Measurements from ENCODE around the gene PHC2. TPM values are rescaled to one million over a fixed set of nuclear protein-coding genes. Genes with fewer than 3 reads are reported as not detected.

PHC2 gene
- total and polyA plus RNA-seq, 2 of the 13 experiments (the other 11 are each of a cell fraction or from before 2014, with no cell fraction given) = 52.5 to 84.9 TPM

DNA sequence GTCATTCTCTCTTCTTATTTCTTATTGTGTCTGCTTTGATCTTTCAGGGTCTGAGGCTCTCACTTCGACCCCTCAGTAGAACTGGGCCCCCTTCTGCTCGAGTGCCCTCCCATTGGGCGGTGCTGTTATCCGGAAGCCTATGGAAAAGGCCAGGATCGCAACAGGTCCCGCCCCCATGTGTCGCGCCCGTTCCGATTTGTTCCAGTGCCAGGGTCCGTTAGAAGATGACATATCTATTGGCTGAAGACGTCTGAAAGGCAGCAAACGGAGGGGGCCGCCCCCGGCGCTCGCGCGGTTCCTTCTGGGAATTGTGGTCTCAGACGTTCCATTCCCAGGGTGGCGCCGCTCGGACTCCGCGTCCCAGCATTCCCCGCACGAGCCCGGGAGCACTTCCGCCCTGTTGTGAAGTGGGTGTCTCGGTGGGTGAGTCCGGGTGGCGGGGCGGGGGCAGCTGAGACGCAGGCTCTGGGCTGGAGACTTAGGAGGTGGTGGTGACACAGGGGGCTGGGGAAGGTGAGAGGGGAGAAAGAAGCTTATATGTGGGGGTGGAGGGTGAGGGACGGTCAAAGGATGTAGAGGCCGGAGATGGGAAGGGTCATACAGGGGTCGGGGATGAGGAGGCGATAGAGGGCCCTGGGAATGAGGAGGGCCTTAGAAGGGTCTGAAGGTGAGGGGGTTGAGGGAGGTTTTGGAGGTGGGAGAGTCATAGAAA is 41.5 kb upstream of the PHC2 start, which contains the start of gene ZSCAN20 (continued):
- TF ChIP-seq, protein P1, sequence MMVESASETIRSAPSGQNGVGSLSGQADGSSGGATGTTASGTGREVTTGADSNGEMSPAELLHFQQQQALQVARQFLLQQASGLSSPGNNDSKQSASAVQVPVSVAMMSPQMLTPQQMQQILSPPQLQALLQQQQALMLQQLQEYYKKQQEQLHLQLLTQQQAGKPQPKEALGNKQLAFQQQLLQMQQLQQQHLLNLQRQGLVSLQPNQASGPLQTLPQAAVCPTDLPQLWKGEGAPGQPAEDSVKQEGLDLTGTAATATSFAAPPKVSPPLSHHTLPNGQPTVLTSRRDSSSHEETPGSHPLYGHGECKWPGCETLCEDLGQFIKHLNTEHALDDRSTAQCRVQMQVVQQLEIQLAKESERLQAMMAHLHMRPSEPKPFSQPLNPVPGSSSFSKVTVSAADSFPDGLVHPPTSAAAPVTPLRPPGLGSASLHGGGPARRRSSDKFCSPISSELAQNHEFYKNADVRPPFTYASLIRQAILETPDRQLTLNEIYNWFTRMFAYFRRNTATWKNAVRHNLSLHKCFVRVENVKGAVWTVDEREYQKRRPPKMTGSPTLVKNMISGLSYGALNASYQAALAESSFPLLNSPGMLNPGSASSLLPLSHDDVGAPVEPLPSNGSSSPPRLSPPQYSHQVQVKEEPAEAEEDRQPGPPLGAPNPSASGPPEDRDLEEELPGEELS (CRISPR knock-in tag; IDR thresholded peaks at IDR 0.05) = no peak
- TF ChIP-seq PAWR (CRISPR knock-in tag; IDR thresholded peaks at IDR 0.05; ENCODE audit: borderline replicate concordance) = no peak
- no peak for TF ChIP-seq ONECUT2 (CRISPR knock-in tag; IDR thresholded peaks at IDR 0.05)
- peak; percentile 58; the same call in 1 of the 2 replicates for TF ChIP-seq KDM5B (CRISPR knock-in tag; IDR thresholded peaks at IDR 0.05; ENCODE audit: borderline replicate concordance)
- no peak for TF ChIP-seq FOXO1 (CRISPR knock-in tag; IDR thresholded peaks at IDR 0.05)
- peak; percentile 65; the same call in 1 of the 2 replicates for TF ChIP-seq ZNF335 (CRISPR knock-in tag; IDR thresholded peaks at IDR 0.05)
- TF ChIP-seq, protein P2, sequence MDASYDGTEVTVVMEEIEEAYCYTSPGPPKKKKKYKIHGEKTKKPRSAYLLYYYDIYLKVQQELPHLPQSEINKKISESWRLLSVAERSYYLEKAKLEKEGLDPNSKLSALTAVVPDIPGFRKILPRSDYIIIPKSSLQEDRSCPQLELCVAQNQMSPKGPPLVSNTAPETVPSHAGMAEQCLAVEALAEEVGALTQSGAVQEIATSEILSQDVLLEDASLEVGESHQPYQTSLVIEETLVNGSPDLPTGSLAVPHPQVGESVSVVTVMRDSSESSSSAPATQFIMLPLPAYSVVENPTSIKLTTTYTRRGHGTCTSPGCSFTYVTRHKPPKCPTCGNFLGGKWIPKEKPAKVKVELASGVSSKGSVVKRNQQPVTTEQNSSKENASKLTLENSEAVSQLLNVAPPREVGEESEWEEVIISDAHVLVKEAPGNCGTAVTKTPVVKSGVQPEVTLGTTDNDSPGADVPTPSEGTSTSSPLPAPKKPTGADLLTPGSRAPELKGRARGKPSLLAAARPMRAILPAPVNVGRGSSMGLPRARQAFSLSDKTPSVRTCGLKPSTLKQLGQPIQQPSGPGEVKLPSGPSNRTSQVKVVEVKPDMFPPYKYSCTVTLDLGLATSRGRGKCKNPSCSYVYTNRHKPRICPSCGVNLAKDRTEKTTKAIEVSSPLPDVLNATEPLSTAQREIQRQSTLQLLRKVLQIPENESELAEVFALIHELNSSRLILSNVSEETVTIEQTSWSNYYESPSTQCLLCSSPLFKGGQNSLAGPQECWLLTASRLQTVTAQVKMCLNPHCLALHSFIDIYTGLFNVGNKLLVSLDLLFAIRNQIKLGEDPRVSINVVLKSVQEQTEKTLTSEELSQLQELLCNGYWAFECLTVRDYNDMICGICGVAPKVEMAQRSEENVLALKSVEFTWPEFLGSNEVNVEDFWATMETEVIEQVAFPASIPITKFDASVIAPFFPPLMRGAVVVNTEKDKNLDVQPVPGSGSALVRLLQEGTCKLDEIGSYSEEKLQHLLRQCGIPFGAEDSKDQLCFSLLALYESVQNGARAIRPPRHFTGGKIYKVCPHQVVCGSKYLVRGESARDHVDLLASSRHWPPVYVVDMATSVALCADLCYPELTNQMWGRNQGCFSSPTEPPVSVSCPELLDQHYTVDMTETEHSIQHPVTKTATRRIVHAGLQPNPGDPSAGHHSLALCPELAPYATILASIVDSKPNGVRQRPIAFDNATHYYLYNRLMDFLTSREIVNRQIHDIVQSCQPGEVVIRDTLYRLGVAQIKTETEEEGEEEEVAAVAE (CRISPR knock-in tag; IDR thresholded peaks at IDR 0.05; ENCODE audit: borderline replicate concordance) = no peak; the same call in 1 of the 2 replicates
- peak; percentile 92 for TF ChIP-seq ZNF143 (CRISPR knock-in tag; IDR thresholded peaks at IDR 0.05)
- TF ChIP-seq RXRB (CRISPR knock-in tag; IDR thresholded peaks at IDR 0.05; ENCODE audit: borderline replicate concordance) = no peak
- TF ChIP-seq, protein P3, sequence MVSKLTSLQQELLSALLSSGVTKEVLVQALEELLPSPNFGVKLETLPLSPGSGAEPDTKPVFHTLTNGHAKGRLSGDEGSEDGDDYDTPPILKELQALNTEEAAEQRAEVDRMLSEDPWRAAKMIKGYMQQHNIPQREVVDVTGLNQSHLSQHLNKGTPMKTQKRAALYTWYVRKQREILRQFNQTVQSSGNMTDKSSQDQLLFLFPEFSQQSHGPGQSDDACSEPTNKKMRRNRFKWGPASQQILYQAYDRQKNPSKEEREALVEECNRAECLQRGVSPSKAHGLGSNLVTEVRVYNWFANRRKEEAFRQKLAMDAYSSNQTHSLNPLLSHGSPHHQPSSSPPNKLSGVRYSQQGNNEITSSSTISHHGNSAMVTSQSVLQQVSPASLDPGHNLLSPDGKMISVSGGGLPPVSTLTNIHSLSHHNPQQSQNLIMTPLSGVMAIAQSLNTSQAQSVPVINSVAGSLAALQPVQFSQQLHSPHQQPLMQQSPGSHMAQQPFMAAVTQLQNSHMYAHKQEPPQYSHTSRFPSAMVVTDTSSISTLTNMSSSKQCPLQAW (CRISPR knock-in tag; IDR thresholded peaks at IDR 0.05) = peak; percentile 58
- TF ChIP-seq SRSF1 (optimal IDR thresholded peaks at IDR 0.05; ENCODE audit: low read depth, low read length) = peak; percentile 88
- no peak for TF ChIP-seq ZNF737 (CRISPR knock-in tag; IDR thresholded peaks at IDR 0.05; ENCODE audit: borderline replicate concordance)
- no peak for TF ChIP-seq PTBP1 (IDR thresholded peaks at IDR 0.05; ENCODE audit: low read depth, low read length, poor library complexity, severe bottlenecking)
- no peak for TF ChIP-seq ZNF180 (CRISPR knock-in tag; IDR thresholded peaks at IDR 0.05; ENCODE audit: borderline replicate concordance, low read depth)
- TF ChIP-seq ZNF34 (CRISPR knock-in tag; IDR thresholded peaks at IDR 0.05; ENCODE audit: borderline replicate concordance) = 0 out of 2 replicates have a peak, but pooled peaks have one; percentile 66
- no peak for TF ChIP-seq ZMYM3 (CRISPR knock-in tag; IDR thresholded peaks at IDR 0.05)
- TF ChIP-seq, protein P4, sequence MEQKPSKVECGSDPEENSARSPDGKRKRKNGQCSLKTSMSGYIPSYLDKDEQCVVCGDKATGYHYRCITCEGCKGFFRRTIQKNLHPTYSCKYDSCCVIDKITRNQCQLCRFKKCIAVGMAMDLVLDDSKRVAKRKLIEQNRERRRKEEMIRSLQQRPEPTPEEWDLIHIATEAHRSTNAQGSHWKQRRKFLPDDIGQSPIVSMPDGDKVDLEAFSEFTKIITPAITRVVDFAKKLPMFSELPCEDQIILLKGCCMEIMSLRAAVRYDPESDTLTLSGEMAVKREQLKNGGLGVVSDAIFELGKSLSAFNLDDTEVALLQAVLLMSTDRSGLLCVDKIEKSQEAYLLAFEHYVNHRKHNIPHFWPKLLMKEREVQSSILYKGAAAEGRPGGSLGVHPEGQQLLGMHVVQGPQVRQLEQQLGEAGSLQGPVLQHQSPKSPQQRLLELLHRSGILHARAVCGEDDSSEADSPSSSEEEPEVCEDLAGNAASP (CRISPR knock-in tag; IDR thresholded peaks at IDR 0.05; ENCODE audit: borderline replicate concordance) = 0 out of 2 replicates have a peak, but pooled peaks have one; percentile 8

All from HepG2 (cell line).